Endothelial cell of hepatic sinusoid (primary cell): ENCODE results near the gene ZC3H6.
"Not testable (repeated sequence)": the region's sequence is repeated elsewhere in the genome, so short reads cannot be mapped to it uniquely, and the experiment has no call there.

Source experiments
- in situ Hi-C: cut with HindIII; loops from 2 replicates; pipeline ENCODE4 v1.10.0; 2017; ENCODE audit warnings: low sequenced_read_pairs

ZC3H6 gene

DNA sequence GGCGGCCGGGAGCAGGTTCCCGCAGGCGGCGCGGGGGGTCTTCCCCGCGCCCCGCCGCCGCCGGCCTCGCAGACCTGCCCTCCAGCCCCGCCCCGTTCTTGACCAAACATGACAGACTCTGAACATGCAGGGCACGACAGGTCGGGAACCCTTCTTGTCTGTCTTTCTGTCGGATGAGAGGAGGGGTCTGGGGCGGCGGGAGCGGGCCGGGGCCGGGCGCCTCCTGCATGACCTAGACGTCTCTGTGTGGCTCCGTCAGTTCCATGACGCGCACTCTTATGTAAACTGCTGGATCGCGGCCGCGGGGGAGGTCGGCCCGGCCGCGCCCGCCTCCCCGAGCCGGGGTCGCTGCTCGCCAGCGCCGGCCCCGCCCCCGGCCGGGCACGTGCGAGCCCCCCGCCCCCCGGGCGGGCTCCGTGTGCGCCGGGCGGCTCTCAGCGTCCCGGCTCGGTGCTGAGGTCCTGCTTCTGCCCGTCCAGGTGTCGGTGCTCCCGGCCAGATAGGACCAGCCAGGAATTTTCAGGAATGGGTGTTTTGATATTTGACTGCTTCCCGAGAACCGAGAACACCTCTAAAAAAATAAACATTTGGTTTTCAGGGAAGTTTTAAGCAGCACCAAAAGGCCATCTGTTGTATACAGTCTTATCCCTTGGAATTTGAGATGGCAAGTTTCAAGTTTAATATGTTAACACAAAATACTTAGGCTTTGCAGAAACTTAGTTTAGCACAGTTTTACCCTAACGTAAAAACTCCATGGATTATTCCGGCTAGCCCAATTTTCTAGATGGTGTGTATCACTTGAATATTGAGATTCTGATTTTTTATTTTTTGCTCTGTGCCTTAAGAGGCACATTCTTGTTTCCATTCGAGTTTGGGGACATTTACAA lies 733 bp downstream of the ZC3H6 start:
- in situ Hi-C loops = no loop called here

DNA sequence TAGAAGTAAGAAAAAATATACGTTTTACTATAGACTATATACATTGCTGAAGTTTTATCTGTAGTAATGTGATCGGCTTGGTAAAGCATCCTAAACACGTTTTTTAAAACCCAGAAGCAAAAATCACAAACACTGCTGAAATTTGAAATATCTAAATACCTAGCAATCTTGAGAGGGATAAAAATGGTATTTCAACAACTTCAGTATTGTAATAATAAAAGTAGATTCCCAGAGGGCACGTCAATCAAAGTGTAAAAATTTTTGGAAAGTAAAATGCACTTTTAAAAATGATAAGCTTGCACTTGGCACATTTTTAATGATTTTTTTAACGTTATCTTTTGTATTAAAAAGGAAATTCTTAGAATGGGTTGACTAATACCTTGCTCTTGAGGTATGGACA lies 1.6 kb downstream of the ZC3H6 start:
- in situ Hi-C loops = no loop called here

DNA sequence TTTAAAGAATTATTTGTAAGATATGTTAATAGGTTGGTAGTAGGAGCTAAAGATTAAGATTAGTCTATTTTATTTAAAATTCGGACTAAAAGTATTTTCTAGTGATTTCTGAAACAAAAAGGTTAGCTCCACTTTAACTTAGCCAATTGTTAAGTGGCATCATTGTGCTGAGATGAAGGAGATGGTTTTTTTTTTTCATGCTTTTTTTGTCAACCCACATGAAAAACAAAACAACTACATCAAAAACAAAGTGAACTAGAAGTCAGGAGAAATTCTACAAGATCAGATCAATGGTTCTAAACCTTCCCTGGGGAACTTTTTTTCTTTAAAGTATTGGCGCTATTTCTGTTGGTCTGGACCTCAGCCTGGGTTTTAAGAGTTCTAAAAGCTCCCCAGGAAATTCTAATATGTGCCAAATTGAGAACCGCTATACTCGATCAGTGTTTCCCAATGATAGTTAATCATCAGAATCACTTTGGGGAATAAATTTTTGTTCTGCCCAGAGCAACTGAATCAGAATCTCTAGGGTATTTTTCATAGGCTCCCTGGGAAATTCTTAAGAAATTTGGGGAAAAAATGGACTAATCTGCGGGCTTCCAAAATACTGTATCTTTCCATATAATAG lies 2.3 kb downstream of the ZC3H6 start:
- in situ Hi-C loops = no loop called here

DNA sequence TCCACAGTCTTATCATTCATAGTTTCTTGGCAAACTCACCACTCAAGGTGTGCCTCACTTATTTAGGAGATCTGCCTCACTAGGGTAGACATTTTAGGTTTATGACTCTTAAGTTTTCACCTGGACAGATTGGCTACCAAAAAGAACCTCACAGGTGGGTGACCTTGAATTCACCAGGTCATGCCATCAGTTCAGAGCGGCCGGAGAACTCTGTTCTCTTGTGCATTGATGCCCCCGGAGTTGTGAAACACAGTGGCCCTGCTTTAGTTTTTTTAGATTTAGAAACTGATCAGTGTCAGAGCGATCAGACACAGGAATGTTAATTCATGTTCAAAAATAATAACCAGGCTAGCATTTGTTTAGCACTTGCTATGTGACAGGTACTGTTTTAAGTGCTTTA lies 6.7 kb downstream of the ZC3H6 start:
- in situ Hi-C loops = not testable (repeated sequence)

DNA sequence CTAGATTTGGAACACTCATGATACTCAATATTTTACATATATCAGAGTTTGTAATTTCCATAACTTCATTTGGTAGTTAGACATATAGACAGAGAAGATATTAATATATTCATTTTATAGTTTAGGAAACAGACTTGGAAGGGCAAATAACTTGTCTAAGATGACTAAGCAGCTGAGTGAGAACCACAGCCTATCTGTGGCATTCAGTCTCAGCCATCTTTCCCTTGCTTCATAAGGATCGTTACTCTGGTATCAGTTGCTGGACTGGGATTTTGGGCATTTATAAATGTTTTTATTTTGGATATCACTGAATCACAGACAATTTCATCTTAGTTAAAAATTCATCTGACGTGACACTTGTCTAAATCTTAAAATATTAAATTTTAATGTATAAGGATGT lies 8.1 kb downstream of the ZC3H6 start:
- in situ Hi-C loops = not testable (repeated sequence)

DNA sequence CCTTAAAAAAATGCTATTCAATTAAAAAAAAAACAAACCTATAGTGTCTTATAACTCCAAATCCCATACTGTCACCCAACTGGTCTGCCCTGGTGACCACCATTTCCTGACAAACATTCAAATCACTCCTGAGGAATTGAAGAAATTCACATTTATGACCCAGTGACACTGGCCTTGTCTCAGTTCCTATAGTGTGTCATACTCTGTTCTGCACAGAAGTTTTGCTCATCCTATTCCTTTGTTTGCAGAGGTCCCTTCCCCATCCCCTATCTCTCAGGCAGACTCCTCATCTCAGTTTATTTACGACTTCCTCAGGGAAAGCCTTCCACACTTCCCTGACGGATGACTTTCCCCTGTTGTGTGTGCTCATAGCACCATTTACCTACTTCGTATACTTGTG lies 14.7 kb downstream of the ZC3H6 start:
- in situ Hi-C loops = no loop called here

DNA sequence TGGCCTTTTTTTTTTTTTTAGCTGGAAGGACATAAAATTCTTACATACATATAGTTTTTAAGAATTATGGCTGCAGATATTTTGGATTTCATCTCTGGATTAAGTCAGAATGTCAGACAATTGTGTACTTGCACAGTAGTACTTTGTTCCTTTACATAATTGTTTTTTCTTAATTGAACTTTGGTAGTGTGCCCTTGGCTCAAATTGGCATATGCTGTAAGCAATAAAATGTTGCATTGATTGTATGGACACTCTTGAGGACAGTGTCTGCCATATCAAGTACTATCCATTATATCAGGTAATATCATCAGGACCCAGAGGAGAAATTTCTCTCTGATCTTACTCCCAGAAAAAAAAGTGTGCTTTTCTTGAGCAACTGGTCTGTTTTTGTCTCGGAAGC lies 15.3 kb downstream of the ZC3H6 start:
- in situ Hi-C loops = no loop called here

DNA sequence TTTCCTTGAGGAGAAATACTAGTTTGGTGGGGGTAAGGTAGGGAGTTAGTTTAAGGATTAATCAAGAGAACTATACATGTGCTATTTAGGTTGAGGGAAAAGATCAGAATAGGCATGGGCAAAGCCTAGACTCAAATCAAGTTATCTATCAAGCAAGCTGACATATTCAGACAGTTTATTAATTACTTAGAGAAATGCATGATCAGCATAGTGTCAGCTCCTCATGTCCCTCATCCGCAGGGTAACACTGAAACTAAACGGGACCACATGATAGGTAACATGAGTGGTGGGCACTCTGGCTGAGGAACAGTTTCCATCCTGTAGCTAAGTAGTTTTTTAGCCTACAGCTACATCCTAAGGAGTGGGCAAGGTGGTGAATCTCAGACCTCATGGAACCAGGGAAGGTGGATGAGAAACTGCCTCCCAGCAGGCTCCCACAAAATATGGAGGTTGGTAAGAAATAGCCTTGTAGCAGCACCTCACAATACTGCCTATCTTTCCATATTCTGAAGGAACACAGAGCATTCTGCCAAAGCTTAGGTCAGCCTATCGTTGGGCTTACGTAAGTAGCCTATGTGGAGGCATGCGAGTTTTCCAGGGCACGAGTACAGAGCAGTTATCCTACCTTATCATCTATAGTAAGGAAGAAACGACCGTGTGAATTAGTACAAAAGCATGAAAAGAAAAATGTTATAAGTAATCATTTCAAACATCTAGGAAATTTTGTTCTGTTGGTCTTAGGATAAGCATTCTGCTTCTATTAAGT lies 18.4 kb downstream of the ZC3H6 start:
- in situ Hi-C loops = no loop called here

DNA sequence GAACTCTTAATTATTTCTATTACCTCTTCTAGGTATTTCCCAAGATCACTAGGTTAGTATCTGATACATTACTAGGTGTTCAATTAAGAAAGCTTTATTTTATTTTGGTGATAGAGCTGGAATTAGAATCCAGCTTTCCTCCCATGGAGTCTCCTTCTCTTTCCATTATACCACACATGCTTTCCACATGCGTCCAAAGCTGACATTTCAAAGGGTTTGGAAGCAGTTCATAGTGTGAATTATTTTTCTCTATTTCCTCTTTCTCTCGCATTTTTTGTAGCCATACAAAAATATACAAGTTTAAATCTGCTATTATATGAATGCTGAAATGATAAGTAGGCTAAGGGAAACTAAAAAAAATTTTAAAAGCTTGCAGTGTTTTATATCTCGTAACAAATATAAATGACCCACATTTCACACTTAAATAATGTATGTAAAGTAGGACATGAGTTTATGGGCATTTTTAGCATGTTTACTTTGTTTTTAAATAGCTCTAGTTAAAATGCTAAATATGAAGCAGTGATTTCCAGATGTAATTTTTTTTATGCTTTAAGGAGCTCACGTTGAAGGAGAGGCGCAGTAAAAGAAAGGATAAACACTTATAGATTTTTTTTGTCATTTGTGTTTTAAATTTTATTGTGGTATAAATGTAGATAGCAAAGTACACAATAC lies 20.1 kb downstream of the ZC3H6 start:
- in situ Hi-C loops = no loop called here

DNA sequence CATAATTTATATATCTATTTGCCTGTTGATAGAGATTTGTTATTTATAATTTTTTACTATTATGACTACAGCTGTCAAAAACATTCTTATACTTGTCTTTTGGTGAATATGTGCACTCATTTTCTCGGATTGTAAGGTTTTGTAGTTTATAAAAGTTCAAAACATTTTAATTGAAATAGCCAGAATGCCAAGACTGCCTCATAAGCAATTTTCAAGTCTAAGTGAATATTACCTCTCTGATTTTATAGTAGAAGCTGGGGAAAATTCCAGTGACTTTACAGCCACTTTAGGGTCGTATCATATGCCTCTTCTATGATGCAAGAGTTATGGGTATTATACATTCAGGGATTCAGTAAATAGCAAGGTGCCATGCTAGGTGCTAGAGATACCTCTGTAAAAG lies 21.0 kb downstream of the ZC3H6 start:
- in situ Hi-C loops = no loop called here

DNA sequence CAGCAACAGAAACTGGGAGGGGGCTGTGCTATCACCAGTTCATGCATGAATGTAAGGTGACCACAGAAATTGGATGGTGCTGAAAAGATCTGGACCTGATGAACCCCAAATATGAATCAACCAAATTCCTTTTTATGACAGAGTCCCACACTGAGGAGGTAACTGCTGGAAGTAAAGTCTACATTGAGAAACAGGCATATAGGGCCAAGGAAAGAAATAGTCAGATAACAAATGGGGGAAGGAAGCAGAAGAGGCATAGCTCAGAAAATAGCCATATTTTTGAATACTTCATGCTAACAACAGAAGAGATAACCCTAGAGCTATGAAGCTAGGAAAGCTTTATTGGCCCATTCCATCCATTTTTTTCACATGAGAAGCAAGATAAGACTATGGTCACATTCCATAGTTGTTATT lies 25.8 kb downstream of the ZC3H6 start:
- in situ Hi-C loops = no loop called here

DNA sequence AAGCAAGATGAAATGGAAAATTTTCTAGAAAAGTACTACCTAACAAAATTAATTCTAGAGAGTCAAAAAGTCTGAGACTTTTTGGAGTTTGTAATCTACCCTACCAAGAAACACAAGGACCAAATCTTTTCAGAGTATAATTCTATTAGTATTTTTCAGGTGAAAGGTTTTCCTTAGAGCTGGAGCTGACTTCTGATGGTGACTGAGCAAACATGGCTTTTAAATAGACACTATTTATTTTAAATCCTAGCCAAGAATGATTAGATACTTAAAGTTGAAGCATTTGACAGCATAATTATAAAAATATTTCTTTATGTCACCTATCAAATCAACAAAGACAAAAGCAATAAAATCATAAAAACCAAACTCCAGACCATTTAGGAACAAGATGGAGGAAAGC lies 26.6 kb downstream of the ZC3H6 start:
- in situ Hi-C loops = no loop called here

DNA sequence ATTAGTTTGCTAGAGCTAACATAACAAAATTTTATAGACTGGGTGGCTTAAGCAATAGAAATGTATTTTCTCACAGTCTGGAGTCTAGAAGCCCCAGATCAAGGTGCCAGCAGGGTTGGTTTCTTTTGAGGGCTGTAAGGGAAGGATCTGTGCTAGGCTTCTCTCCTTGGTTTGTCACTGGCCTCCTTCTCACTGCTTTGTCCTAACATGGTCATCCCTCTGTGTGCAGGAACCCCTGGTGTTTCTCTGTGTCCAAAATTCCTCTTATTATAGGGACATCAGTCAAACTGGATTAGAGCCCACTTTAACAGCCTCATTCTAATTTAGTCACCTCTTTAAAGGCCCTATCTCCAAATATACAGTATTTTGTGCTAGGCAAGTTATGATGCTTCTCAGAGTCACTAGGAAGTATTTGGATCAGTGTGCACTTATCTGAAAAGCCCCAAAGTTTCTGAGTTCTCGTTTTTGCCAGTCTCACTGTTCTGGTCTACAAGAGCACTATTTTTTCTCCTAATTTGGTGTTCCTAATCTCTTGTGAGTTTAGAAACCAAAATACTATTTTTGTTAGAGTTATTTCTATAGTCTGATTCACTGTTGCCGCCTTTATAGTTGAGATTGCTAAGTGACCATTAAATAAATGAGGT lies 29.0 kb downstream of the ZC3H6 start:
- in situ Hi-C loops = no loop called here

DNA sequence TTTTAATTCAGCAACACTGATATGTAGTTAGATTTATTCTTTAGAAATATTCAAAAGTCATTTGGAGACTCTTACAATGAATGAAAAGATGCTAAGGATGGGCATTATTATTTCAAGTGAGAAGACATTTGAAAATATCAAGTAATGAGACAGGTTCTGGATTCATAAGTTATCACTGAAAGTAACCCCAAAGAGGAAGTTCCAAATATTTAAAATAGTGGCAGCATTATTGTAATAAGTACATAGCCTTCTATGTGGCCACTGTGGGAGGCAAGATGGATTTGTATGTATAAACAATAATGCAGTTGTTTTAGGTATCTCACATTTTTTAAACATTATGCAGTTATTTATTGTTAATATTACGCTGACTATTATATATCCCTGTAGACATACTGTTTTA lies 29.7 kb downstream of the ZC3H6 start:
- in situ Hi-C loops = no loop called here

DNA sequence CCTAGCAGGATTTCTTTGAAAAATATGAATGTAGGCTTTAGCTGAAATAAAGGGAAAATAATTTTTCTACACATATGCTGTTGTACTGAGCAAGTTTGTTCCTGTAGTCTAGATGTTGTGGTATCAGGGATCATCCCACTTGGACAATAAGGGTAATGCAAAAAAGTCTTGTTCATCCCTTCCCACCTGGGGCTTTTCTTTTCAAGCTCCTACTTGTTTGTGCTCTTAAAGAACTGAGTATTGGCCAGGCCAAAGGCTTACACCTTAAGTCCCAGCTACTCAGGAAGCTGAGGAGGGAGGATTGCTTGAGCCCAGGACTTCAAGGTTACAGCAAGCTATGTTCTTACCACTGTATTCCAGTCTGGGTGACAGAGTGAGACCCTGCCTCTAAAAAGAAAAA lies 35.5 kb downstream of the ZC3H6 start:
- in situ Hi-C loops = no loop called here

DNA sequence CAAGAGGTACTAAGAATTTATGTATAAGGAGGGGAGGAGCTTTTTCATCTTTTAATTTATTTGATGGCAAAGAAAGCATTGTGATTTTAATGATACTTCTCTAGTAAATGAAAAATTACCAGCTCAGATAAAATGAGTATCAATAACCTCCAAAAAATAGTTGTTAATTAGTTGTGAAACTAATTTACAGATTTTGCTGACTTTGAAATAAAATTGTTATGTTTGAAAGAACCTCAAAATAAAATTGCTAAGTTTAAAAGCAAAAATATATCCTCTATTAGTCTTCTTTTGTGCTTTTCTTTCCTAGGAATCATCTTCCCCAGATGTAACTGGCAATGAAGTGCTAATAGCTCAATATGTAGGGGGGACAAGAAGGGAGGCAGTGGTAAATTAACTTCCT lies 36.5 kb downstream of the ZC3H6 start:
- in situ Hi-C loops = no loop called here

DNA sequence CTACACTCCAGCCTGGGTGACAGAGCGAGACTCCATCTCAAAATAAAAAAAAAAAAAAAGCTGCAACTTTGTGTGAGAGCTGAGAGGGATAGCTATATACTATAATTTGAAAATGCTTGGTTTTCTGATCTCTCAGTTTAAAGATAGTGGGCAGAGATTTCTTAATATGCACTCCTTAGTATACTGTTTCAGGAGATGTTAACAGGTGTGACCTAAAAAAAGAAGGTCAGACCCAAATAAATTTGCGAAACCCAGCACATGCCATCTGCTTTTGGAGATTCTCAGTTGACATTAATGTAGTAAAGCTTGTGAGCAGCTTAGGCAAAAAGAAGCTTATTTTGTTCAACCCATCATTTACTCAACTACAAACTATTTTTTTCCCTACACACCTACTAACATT lies 37.4 kb downstream of the ZC3H6 start:
- in situ Hi-C loops = no loop called here

DNA sequence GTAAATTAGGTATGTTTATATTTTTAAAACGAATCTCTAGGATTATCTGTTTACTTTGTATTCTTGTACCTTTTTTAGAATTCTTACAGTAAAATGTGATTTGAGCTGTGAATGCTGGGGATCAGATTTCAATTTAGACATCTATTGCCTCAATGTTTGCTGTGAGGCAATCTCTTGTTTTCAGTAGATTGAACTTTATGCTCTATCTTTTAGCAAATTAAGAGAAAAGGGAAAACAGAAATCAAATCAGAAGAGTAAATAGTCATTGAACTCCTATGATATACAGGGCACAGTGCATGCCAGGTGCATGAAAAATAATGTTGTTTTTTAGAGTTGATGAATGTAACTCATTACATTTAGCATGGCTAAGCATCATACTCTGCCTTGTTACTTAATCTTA lies 39.5 kb downstream of the ZC3H6 start:
- in situ Hi-C loops = no loop called here

DNA sequence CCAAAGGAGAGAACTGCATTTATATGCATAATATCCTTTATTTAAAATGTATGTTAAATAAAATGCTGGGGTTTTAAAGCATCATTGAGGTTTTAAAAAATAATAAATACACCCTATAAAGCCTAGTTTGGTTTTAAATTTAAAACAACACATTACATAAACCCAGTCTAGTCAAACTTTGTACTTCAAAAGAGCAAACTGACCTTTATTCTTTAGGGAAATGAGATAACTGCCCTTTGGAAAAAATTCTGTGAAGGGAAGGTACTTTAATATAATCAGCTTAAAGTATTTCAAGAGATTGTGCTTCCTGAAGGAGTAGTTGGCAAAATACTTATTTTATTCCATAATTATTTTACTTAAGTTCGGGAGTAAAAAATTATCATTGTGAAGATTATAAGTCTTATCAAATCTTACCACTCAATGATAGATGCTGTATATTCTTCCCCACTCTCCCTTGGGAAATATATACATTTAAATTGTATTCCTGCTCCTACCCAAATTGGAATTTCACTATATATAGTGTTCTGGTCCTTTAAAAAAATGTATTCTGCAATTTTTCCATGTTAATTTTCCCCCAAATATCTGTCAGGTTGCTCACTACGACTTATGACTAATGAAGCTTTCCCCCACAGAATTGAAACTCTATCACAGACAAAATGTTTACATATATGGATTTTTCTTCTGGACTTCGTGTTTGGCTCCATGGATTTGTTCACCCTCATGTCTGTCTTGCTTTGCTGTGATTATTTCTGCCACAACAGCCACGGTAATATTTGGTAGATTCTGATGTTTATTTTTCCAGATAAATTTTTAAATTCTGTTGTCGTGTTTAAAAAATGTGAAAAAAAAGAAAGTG lies 42.1 kb downstream of the ZC3H6 start:
- in situ Hi-C loops = no loop called here

DNA sequence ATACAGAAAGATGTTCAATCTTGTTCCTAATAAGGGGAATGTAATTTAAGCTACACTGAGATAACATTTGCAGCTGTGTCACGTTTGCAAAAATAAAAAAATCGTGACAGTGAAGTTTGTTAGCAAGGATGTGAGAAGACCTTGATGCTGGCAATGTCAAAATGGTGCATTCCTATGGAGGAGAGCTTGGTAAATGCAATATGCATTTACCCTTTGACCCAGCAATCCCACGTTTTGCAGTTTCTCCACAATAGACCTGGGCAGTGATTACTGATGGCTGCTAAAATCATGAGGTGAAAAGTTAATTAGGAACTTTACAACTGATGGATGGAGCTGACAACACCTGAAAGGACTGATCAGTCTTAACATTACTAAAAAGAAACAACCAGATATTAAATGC lies 43.1 kb downstream of the ZC3H6 start:
- in situ Hi-C loops = no loop called here
